Measurements from ENCODE around the gene SEMA5A. TPM values are rescaled to one million over a fixed set of nuclear protein-coding genes. Genes with fewer than 3 reads are reported as not detected.

The SEMA5A gene
- total RNA-seq, 4 donors from 2014 or later = 0.46 to 3.2 (median 1.7) TPM

DNA sequence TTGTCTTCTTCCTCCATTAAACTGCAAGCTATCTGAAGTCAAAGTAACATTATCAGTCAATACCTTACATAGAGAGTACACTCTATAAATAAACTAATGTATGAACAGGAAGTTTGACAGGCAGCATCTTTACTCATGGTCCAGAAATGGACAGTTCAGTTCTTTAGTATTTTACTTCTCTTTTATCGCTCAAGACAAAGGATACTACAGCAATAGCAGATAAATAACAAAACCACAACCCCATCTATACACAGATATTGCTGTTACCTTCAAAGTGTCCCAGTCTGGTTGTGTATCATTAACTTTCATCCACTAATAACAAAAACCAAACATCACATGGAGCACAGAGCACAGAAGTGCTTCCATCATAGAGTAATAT, 46.4 kb downstream of the SEMA5A start:
- Histone ChIP-seq H3K4me3 (no peak overlapping the region), H3K27me3 (no peaks in the 10 kb centered on the region), H3K4me1 (no peaks in the 10 kb centered on the region), H3K36me3 (no peaks in the 10 kb centered on the region), H3K9me3 (no peaks in the 10 kb centered on the region), H3K27ac (no peak overlapping the region)
- intact Hi-C loops (cut with DNase I; ENCODE audit: low total_unique reads) (no loop called here), in situ Hi-C loops (cut with MboI; ENCODE audit: low sequenced_read_pairs in 4 of 4) (no loop called here)
- TF ChIP-seq, protein P1, sequence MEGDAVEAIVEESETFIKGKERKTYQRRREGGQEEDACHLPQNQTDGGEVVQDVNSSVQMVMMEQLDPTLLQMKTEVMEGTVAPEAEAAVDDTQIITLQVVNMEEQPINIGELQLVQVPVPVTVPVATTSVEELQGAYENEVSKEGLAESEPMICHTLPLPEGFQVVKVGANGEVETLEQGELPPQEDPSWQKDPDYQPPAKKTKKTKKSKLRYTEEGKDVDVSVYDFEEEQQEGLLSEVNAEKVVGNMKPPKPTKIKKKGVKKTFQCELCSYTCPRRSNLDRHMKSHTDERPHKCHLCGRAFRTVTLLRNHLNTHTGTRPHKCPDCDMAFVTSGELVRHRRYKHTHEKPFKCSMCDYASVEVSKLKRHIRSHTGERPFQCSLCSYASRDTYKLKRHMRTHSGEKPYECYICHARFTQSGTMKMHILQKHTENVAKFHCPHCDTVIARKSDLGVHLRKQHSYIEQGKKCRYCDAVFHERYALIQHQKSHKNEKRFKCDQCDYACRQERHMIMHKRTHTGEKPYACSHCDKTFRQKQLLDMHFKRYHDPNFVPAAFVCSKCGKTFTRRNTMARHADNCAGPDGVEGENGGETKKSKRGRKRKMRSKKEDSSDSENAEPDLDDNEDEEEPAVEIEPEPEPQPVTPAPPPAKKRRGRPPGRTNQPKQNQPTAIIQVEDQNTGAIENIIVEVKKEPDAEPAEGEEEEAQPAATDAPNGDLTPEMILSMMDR (IDR thresholded peaks at IDR 0.05 in 4 of 5, conservative IDR thresholded peaks at IDR 0.05 in 1 of 5) = no peak
- TF ChIP-seq POLR2A (IDR thresholded peaks at IDR 0.05) = no peak
- ATAC-seq (no peak), DNase-seq (no peak)

DNA sequence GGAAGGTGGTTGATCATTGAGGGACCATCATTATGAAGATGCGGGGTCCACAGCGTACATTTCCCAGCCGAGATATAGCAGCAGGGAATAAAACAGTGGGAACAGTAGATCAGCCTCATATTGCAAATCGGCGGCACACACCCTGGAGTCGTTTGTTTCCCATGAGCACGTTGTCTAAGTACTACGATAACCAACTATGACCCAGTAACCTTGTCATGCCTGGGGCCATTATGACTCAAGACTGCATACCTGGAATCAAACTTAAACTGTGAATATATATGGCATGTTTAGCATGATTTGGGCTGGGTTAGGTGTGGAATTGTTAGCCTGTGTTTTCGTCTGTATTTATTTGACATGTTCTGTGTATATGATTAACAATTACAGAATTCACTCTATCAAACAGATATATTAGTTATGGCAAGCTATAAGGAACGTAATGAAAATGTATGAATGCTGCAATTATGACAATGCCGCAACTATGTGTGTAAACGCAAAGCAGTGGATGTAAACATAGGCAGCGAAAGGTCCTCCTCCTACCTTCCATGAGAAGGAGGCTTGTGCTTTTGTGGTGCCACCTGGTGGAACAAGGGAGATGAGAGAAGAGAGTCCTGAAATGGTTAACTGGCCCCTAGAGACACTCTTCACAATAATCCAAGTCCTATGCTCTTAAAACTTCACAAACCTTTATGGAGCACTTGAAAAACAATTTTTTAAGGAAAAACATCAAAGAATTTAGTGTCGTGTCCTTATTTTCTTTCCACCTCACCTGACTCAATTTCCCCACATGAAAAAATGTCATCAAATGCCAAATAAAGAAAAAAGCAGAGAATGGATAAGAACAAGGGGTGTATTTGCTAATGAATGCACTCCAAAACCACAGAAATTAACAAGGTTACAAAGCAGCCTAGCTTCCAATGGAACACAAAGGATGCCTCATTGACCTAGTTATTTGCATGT, 47.1 kb downstream of the SEMA5A start:
- no peaks in the 10 kb centered on the region for H3K36me3 ChIP-seq
- ATAC-seq (no peak), DNase-seq (no peak)
- no peaks in the 10 kb centered on the region for H3K27me3 ChIP-seq
- H3K4me1 ChIP-seq = no peaks in the 10 kb centered on the region
- in situ Hi-C loops (cut with MboI; ENCODE audit: low sequenced_read_pairs in 4 of 4) (no loop called here), intact Hi-C loops (cut with DNase I; ENCODE audit: low total_unique reads) (no loop called here)
- H3K4me3 ChIP-seq = no peak overlapping the region
- no peak overlapping the region for H3K27ac ChIP-seq
- H3K9me3 ChIP-seq = no peaks in the 10 kb centered on the region
- TF ChIP-seq, protein P1 (IDR thresholded peaks at IDR 0.05 in 4 of 5, conservative IDR thresholded peaks at IDR 0.05 in 1 of 5) = no peak
- TF ChIP-seq POLR2A (IDR thresholded peaks at IDR 0.05) = no peak

DNA sequence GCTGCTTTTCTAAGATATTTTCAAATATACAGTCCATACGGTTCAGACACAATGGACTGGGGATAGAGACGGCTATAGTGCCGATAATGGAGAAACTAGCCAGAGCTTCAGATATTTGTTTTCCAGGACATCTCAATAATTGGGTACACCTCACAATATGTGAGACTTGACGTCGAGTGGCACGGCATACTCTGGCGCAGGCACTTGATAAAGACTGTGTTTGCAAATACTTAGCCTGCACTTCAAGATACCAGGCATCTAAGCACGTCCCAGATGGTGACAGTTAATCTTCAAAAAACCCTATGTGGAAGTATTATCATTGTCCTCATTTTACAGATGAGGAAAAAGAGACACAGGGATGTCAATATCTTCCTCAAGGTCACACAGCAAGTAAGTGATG, 48.5 kb downstream of the SEMA5A start:
- ATAC-seq (no peak), DNase-seq (no peak)
- Histone ChIP-seq H3K4me3 (no peak overlapping the region), H3K9me3 (no peaks in the 10 kb centered on the region), H3K4me1 (no peaks in the 10 kb centered on the region), H3K27me3 (no peaks in the 10 kb centered on the region), H3K36me3 (no peaks in the 10 kb centered on the region), H3K27ac (no peak overlapping the region)
- in situ Hi-C loops (cut with MboI; ENCODE audit: low sequenced_read_pairs in 4 of 4) = no loop called here
- intact Hi-C loops (cut with DNase I; ENCODE audit: low total_unique reads) = no loop called here
- TF ChIP-seq POLR2A (IDR thresholded peaks at IDR 0.05) = no peak
- TF ChIP-seq, protein P1 (IDR thresholded peaks at IDR 0.05 in 4 of 5, conservative IDR thresholded peaks at IDR 0.05 in 1 of 5) = no peak

DNA sequence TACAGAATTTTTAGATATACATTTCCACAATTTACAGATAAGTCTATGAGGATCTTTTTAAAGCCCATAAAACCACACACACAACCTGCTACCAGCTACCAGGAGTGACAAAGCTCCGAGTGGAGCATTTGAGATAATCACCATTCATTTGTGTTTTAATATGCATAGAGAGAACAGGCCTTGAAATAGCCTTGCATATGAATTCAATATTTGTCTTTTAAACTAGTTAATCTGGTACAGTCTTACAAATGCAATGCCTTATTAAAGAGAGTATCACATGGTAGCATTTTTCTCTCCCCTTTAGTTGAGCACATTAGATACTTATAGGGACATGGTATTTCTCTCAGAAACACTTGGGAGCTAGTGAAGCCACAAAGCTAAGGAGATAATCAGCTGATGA, 49.1 kb downstream of the SEMA5A start:
- Histone ChIP-seq H3K9me3 (no peaks in the 10 kb centered on the region), H3K36me3 (no peaks in the 10 kb centered on the region), H3K4me1 (no peaks in the 10 kb centered on the region), H3K27ac (no peak overlapping the region), H3K27me3 (no peaks in the 10 kb centered on the region), H3K4me3 (no peak overlapping the region)
- TF ChIP-seq POLR2A (IDR thresholded peaks at IDR 0.05) = no peak
- TF ChIP-seq, protein P1 (IDR thresholded peaks at IDR 0.05 in 4 of 5, conservative IDR thresholded peaks at IDR 0.05 in 1 of 5) = no peak
- ATAC-seq = no peak
- intact Hi-C loops (cut with DNase I; ENCODE audit: low total_unique reads) = no loop called here
- in situ Hi-C loops (cut with MboI; ENCODE audit: low sequenced_read_pairs in 4 of 4) = no loop called here
- no peak for DNase-seq

Measured in gastrocnemius medialis (tissue), 4 donors.